Fibroblast of lung (primary cell): ENCODE measurements around the gene RFNG.

Source experiments
- EZH2 ChIP-seq: IDR thresholded peaks from 2 replicates; pipeline ENCODE4 v1.5.1; 2012; ENCODE audit warnings: low read length, control low read depth, mild to moderate bottlenecking; ENCODE audit errors: missing control alignments
- TF ChIP-seq, protein P1 (sequence below), 2 donors: IDR thresholded peaks in 1 of 2; conservative IDR thresholded peaks in 1 of 2; 1 replicate in 1 of 2; 2 replicates in 1 of 2; pipeline ENCODE4 v1.5.1; 2011 to 2012; ENCODE audit warnings: low read length in 2 of 2, control low read depth in 1 of 2, inconsistent platforms in 1 of 2, low read depth in 1 of 2, mild to moderate bottlenecking in 1 of 2

DNA sequence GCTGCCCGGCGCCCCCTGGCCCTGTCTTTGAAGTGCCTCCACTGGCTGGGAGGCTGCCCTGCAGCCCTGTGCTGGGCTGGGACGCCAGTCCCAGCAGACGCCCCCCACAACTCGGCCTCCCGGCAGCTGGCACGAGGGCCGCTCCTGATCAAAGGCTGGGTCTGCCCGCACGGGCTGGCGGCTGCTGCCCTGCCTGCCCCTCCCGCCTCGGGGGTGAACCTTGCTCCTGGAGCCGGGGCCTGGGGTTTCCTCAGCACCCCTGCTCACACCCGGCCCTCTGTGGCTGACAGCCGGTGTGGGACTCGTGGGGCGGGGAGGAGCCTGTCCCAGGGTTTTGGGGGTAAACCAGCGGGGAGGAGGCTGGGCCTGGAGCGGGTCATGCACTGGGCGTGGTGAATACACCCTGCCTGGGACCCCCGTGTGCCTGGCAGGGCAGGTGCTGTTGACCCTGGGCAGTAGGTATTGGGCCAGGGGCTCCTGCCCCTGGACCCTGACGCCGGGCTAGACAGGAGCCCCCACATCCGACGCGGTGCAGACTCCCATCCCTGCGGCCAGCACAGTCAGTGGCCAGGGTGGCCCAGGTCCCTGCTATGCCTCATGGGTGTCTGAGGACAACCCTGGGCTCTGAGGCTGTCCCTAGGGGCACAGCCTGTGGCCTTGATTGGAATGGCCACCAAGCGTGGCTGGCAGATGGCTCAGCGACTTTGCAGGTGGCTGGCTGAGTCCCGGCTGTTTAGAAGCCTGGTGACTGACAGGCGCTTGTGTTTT lies 50.6 kb downstream of the RFNG start:
- TF ChIP-seq, protein P1, sequence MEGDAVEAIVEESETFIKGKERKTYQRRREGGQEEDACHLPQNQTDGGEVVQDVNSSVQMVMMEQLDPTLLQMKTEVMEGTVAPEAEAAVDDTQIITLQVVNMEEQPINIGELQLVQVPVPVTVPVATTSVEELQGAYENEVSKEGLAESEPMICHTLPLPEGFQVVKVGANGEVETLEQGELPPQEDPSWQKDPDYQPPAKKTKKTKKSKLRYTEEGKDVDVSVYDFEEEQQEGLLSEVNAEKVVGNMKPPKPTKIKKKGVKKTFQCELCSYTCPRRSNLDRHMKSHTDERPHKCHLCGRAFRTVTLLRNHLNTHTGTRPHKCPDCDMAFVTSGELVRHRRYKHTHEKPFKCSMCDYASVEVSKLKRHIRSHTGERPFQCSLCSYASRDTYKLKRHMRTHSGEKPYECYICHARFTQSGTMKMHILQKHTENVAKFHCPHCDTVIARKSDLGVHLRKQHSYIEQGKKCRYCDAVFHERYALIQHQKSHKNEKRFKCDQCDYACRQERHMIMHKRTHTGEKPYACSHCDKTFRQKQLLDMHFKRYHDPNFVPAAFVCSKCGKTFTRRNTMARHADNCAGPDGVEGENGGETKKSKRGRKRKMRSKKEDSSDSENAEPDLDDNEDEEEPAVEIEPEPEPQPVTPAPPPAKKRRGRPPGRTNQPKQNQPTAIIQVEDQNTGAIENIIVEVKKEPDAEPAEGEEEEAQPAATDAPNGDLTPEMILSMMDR (conservative IDR thresholded peaks at IDR 0.05 in 1 of 2, IDR thresholded peaks at IDR 0.05 in 1 of 2; ENCODE audit: low read depth in 1 of 2, low read length in 2 of 2) = no peak
- no peak for TF ChIP-seq EZH2
